K562 (cell line): ENCODE results near the gene MBOAT1. TPM values are rescaled to one million over a fixed set of nuclear protein-coding genes. Genes with fewer than 3 reads are reported as not detected.

Experiments
- ATAC-seq: fragments of 200-7000 bp; cut with Tn5 transposase; 3 replicates; pipeline ENCODE4 v1.9.1; 2020; ENCODE audit warnings: moderate library complexity
- BruUV-seq: library from RNA; stranded (reverse); fragments of 400-500 nt; replicated peaks from 2 replicates; lab custom pipeline; 2021; lab: Mats Ljungman, UMichigan
- CTCF ChIA-PET: fragments of 300-600 bp; formaldehyde crosslinking; extraction: SDS; loops from one replicate; lab custom pipeline; 2021; ENCODE audit warnings: low intra/inter-chr PET ratio; lab: Yijun Ruan, JAX
- POLR2A ChIA-PET: fragments of 300-600, 350-650 bp; sonication (Branson Sonifier 250); formaldehyde crosslinking; extraction: SDS; loops from one replicate; lab custom pipeline; 2021; ENCODE audit warnings: antibody characterized with exemption, inconsistent platforms; lab: Yijun Ruan, JAX
- DNase-seq, 4 experiments: peaks; one replicate each; pipeline versions ENCODE4 v3.0.0 to v3.0.0-alpha.2; 2011 to 2018; ENCODE audit warnings: low spot score in 3 of 4, mixed read lengths in 3 of 4; ENCODE audit errors: extremely low read depth in 1 of 4
- FAIRE-seq: peaks from 2 replicates; lab custom pipeline; 2011; peaks lifted over from hg19 to GRCh38; lab: Jason Lieb, UNC
- H2AFZ ChIP-seq: 2 replicates; pipeline ENCODE4 v1.6.0; 2011; ENCODE audit warnings: low read depth, low read length, control low read depth, inconsistent platforms
- H3K27ac ChIP-seq: fragments of 200-600 bp; 3 replicates; pipeline ENCODE4 v1.8.0; 2011; ENCODE audit warnings: low read depth, mild to moderate bottlenecking, control low read depth, inconsistent platforms, low read length, moderate library complexity, mixed read lengths; ENCODE audit errors: extremely low read depth
- H3K27me3 ChIP-seq, 2 experiments: fragments of 300-600 bp in 1 of 2; 2 replicates in 1 of 2; 3 replicates in 1 of 2; pipeline versions ENCODE4 v1.6.0 to v1.8.0; 2011; ENCODE audit warnings: inconsistent platforms in 2 of 2, low read length in 2 of 2, mild to moderate bottlenecking in 1 of 2, mixed read lengths in 1 of 2, moderate library complexity in 1 of 2; ENCODE audit not compliant: control insufficient read depth in 2 of 2, insufficient read depth in 2 of 2
- H3K36me3 ChIP-seq: fragments of 300-600 bp; 3 replicates; pipeline ENCODE4 v1.8.0; 2011; ENCODE audit warnings: mild to moderate bottlenecking, low read length, inconsistent platforms; ENCODE audit not compliant: control insufficient read depth, insufficient read depth
- H3K4me1 ChIP-seq, 2 experiments: fragments of 200-600 bp in 1 of 2; replicated peaks in 1 of 2; 2 replicates in 1 of 2; 3 replicates in 1 of 2; pipeline versions ENCODE4 v1.5.1 to v1.8.0; 2011; ENCODE audit warnings: inconsistent platforms in 2 of 2, low read length in 2 of 2, mild to moderate bottlenecking in 1 of 2, mixed read lengths in 1 of 2, moderate library complexity in 1 of 2; ENCODE audit not compliant: control insufficient read depth in 2 of 2, insufficient read depth in 2 of 2
- H3K4me2 ChIP-seq: 2 replicates; pipeline ENCODE4 v1.6.1; 2011; ENCODE audit warnings: low read length, control low read depth, inconsistent platforms, mixed read lengths; ENCODE audit not compliant: insufficient read depth
- H3K4me3 ChIP-seq: fragments of 200-600 bp; sonication (generic), shearing (Covaris generic); 2 replicates; pipeline ENCODE4 v1.5.1; 2016; ENCODE audit warnings: control low read depth, inconsistent platforms
- H3K79me2 ChIP-seq: fragments of 200-600 bp; 3 replicates; pipeline ENCODE4 v1.8.0; 2011; ENCODE audit warnings: low read length, inconsistent platforms; ENCODE audit not compliant: control insufficient read depth, insufficient read depth
- H3K9ac ChIP-seq, 2 experiments: 2 replicates each; pipeline versions ENCODE4 v1.6.0 to v1.6.1; 2011; ENCODE audit warnings: low read depth in 2 of 2, low read length in 2 of 2, control low read depth in 1 of 2, inconsistent platforms in 1 of 2, mild to moderate bottlenecking in 1 of 2, mixed read lengths in 1 of 2; ENCODE audit not compliant: insufficient read depth in 1 of 2
- H3K9me1 ChIP-seq: one replicate; pipeline ENCODE4 v1.6.0; 2011; ENCODE audit warnings: inconsistent platforms, mild to moderate bottlenecking, low read length, moderate library complexity; ENCODE audit not compliant: control insufficient read depth, insufficient read depth
- H3K9me3 ChIP-seq: replicated peaks from 2 replicates; pipeline ENCODE4 v1.5.1; 2011; ENCODE audit warnings: low read depth, low read length, inconsistent platforms; ENCODE audit not compliant: control insufficient read depth, insufficient read depth
- H4K20me1 ChIP-seq: replicated peaks from 2 replicates; pipeline ENCODE4 v1.6.1; 2011; ENCODE audit warnings: low read length, inconsistent platforms, mixed read lengths; ENCODE audit not compliant: control insufficient read depth, insufficient read depth
- CBFA2T2 ChIP-seq: fragments of 450-650 bp; conservative IDR thresholded peaks from 2 replicates; pipeline ENCODE4 v1.6.1; 2017; ENCODE audit warnings: mild to moderate bottlenecking
- ETS2 ChIP-seq: IDR thresholded peaks from 2 replicates; pipeline ENCODE4 v1.6.1; 2016; ENCODE audit warnings: borderline replicate concordance, missing genetic modification characterization, mild to moderate bottlenecking, moderate library complexity, missing compliant biosample characterization; ENCODE audit not compliant: poor library complexity, severe bottlenecking
- HLTF ChIP-seq: fragments of 450-650 bp; IDR thresholded peaks from 2 replicates; pipeline ENCODE4 v1.6.1; 2016
- KHSRP ChIP-seq: fragments of 450-650 bp; IDR thresholded peaks from 2 replicates; pipeline ENCODE4 v1.6.1; 2017
- PHF21A ChIP-seq: fragments of 450-650 bp; IDR thresholded peaks from 2 replicates; pipeline ENCODE4 v1.6.1; 2017; ENCODE audit warnings: low read depth, borderline replicate concordance
- ZBTB33 ChIP-seq: sonication (generic); formaldehyde crosslinking; IDR thresholded peaks from 2 replicates; pipeline ENCODE4 v1.8.1; 2023; ENCODE audit warnings: mild to moderate bottlenecking, missing genetic modification reagents
- ZBTB7A ChIP-seq: IDR thresholded peaks from 2 replicates; pipeline ENCODE4 v1.6.1; 2011; ENCODE audit warnings: low read depth, mild to moderate bottlenecking, low read length, moderate library complexity, borderline replicate concordance; ENCODE audit not compliant: control insufficient read depth
- ZNF253 ChIP-seq: fragments of 250-450 bp; sonication (Bioruptor Pico); conservative IDR thresholded peaks from 2 replicates; pipeline ENCODE4 v1.6.1; 2021; ENCODE audit warnings: mild to moderate bottlenecking
- ZNF584 ChIP-seq: fragments of 200-800 bp; sonication (Bioruptor generic); IDR thresholded peaks from 2 replicates; pipeline ENCODE4 v1.6.1; 2016; ENCODE audit warnings: low read depth, mild to moderate bottlenecking, missing genetic modification characterization, missing compliant biosample characterization
- WGBS: fragments of 100-300 bp; shearing (Covaris generic); methylation state at CpG from one replicate; pipeline ENCODE4 v1.1.6; 2016; ENCODE audit warnings: low coverage, mixed read lengths; ENCODE audit not compliant: insufficient coverage; ENCODE audit errors: missing lambda C conversion rate; 5-methylcytosine and 5-hydroxymethylcytosine counted together
- in situ Hi-C: fragments of 300-500 bp; cut with MboI; formaldehyde crosslinking; loops from 4 replicates; pipeline ENCODE4 v1.15.0; 2018; ENCODE audit warnings: inconsistent platforms, mixed read lengths
- intact Hi-C: fragments of 100-400 bp; cut with micrococcal nuclease; formaldehyde crosslinking; loops from 2 replicates; pipeline ENCODE4 v1.14.2; 2022
- polyA plus RNA-seq, 8 experiments: library from polyadenylated mRNA; depleted of rRNA in 4 of 8; stranded (reverse) in 5 of 8; unstranded in 3 of 8; fragments of >200 nt; fragmentation: Nextera tagmentation in 2 of 8; fragmentation: Illumina TruSeq in 1 of 8; extraction: Ambion mirVana in 2 of 8; extraction: Trizol in 1 of 8; gene quantifications; 2 replicates each; pipeline versions ENCODE4 v1.2.1 to v1.2.3, GENCODE V29; 2011 to 2014; ENCODE audit warnings: inconsistent platforms in 1 of 8, missing spikeins in 1 of 8
- total RNA-seq, 7 experiments: library from RNA; depleted of rRNA in 6 of 7; stranded (reverse); fragments of >200 nt in 6 of 7; fragmentation: Illumina TruSeq in 2 of 7; extraction: Trizol in 2 of 7; gene quantifications; 2 replicates each; pipeline versions ENCODE4 v1.2.1 to v1.2.3, GENCODE V29; 2011 to 2021; ENCODE audit warnings: low replicate concordance in 1 of 7

MBOAT1 gene
- total and polyA plus RNA-seq, 9 of the 15 experiments (the other 6 are each of a cell fraction or from before 2014, with no cell fraction given) = 0.13 to 16.5 (median 10.3) TPM

- no peak overlapping the region for H3K4me2 ChIP-seq
- DNase-seq (no peak), FAIRE-seq (no peak), ATAC-seq (no peak)
- no peaks in the 10 kb centered on the region for H3K9me3 ChIP-seq
- no peaks in the 10 kb centered on the region for H3K9me1 ChIP-seq
- no peaks in the 10 kb centered on the region for H4K20me1 ChIP-seq
- intact Hi-C loops = no loop called here
- CTCF ChIA-PET = no interaction called here
- H2AFZ ChIP-seq = no peak overlapping the region
- WGBS = 80% methylated on average over 4 of the region's 4 CpGs
- H3K27ac ChIP-seq = no peak overlapping the region
- no TSS peak for BruUV-seq
- H3K4me3 ChIP-seq = no peak overlapping the region
- no peaks in the 10 kb centered on the region for H3K4me1 ChIP-seq
- no peaks in the 10 kb centered on the region for H3K27me3 ChIP-seq
- POLR2A ChIA-PET = no interaction called here
- in situ Hi-C loops = no loop called here
- H3K36me3 ChIP-seq = peaks cover 4% of the 10 kb centered on the region; the same call in 2 of the 3 replicates
- H3K9ac ChIP-seq = no peak overlapping the region
- TF ChIP-seq ZBTB33 (CRISPR knock-in tag) (no peak), ZNF584 (CRISPR knock-in tag) (no peak), HLTF (no peak), ETS2 (tag) (no peak), CBFA2T2 (no peak), ZBTB7A (no peak), KHSRP (no peak), ZNF253 (CRISPR knock-in tag) (no peak), PHF21A (no peak)
- no peaks in the 10 kb centered on the region for H3K79me2 ChIP-seq
These were observed 106.4 kb downstream of the MBOAT1 start for GRCh38 chr6:20105838-20106237.
